HFFc6 (cell line): ENCODE results near the gene NAALADL2. TPM values are rescaled to one million over a fixed set of nuclear protein-coding genes. Genes with fewer than 3 reads are reported as not detected.
"Not testable (repeated sequence)": the region's sequence is repeated elsewhere in the genome, so short reads cannot be mapped to it uniquely, and the experiment has no call there.

ENCODE experiments used
- DNase-seq: peaks from one replicate; pipeline ENCODE4 v3.0.0-alpha.2; 2018
- H3K27ac Mint-ChIP-seq: 2 replicates; pipeline ENCODE4 v1.8.0; 2020; ENCODE audit warnings: mild to moderate bottlenecking, mixed read lengths
- H3K27me3 Mint-ChIP-seq: 2 replicates; pipeline ENCODE4 v1.8.0; 2021; ENCODE audit warnings: mild to moderate bottlenecking, moderate library complexity, mixed read lengths; ENCODE audit not compliant: insufficient read depth
- H3K36me3 Mint-ChIP-seq: 2 replicates; pipeline ENCODE4 v1.8.0; 2021; ENCODE audit warnings: low read depth, mixed read lengths
- H3K4me1 Mint-ChIP-seq: 2 replicates; pipeline ENCODE4 v1.8.0; 2020; ENCODE audit warnings: low read depth, mixed read lengths
- H3K4me3 Mint-ChIP-seq: 2 replicates; pipeline ENCODE4 v1.8.0; 2020; ENCODE audit warnings: mild to moderate bottlenecking, moderate library complexity, mixed read lengths
- H3K9me3 Mint-ChIP-seq: 2 replicates; pipeline ENCODE4 v1.8.0; 2020; ENCODE audit warnings: mild to moderate bottlenecking, mixed read lengths
- total RNA-seq, 6 experiments: library from RNA; stranded (reverse); fragmentation: NEBNext Ultra II Directional; extraction: Animal tissue kit (Norgen Biotek cat#: 25700); gene quantifications; 2 replicates in 1 of 6; 3 replicates in 5 of 6; pipeline ENCODE4 v1.2.3, GENCODE V29; 2021
- TF ChIP-seq, protein P1 (sequence below): fragments of 200-600 bp; sonication (generic); IDR thresholded peaks from 2 replicates; pipeline ENCODE4 v1.5.0; 2021; ENCODE audit warnings: antibody characterized with exemption, mild to moderate bottlenecking

Gene NAALADL2
- total RNA-seq, 6 experiments from 2014 or later: 12.0 to 15.2 (median 12.3) TPM

DNA sequence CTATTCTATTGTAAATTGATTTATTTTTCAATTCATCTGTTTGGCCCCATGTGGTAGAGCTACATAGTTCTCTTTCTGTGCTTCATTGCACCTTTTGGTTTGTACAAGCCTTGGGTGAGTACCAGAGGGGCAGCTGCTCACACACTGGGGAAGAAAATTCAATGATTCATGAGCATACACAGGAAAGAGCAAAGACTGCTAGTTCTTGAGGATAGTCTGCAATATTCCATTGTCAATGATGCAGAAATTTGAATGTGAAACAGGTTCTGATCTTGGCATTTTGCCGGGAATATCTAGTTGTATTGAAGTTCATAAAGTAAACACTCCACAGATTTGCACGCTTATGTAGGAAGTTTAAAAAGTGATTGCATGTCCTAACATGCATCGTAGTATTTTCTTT lies 304.6 kb downstream of the NAALADL2 start:
- H3K4me3 Mint-ChIP-seq: no peak overlapping the region
- H3K36me3 Mint-ChIP-seq: no peaks in the 10 kb centered on the region
- TF ChIP-seq, protein P1, sequence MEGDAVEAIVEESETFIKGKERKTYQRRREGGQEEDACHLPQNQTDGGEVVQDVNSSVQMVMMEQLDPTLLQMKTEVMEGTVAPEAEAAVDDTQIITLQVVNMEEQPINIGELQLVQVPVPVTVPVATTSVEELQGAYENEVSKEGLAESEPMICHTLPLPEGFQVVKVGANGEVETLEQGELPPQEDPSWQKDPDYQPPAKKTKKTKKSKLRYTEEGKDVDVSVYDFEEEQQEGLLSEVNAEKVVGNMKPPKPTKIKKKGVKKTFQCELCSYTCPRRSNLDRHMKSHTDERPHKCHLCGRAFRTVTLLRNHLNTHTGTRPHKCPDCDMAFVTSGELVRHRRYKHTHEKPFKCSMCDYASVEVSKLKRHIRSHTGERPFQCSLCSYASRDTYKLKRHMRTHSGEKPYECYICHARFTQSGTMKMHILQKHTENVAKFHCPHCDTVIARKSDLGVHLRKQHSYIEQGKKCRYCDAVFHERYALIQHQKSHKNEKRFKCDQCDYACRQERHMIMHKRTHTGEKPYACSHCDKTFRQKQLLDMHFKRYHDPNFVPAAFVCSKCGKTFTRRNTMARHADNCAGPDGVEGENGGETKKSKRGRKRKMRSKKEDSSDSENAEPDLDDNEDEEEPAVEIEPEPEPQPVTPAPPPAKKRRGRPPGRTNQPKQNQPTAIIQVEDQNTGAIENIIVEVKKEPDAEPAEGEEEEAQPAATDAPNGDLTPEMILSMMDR: no peak
- no peak for DNase-seq
- no peaks in the 10 kb centered on the region for H3K27me3 Mint-ChIP-seq
- H3K27ac Mint-ChIP-seq: no peak overlapping the region
- no peaks in the 10 kb centered on the region for H3K4me1 Mint-ChIP-seq
- H3K9me3 Mint-ChIP-seq: no peaks in the 10 kb centered on the region

DNA sequence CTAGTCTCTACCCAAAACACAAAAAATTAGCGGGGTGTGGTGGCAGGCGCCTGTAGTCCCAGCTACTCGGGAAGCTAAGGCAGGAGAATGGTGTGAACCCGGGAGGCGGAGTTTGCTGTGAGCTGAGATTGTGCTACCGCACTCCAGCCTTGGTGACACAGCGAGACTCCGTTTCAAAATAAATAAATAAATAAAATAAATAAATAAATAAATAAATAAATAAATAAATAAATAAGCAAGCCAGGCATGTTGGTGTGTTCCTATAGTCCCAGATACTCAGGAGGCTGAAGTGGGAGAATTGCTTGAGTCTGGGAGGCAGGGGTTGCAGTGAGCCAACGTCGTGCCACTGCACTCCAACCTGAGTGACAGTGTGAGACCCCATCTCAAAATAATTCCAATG lies 314.0 kb downstream of the NAALADL2 start:
- H3K4me3 Mint-ChIP-seq, H3K9me3 Mint-ChIP-seq, H3K36me3 Mint-ChIP-seq, DNase-seq, H3K27ac Mint-ChIP-seq, H3K27me3 Mint-ChIP-seq, H3K4me1 Mint-ChIP-seq: not testable (repeated sequence)

DNA sequence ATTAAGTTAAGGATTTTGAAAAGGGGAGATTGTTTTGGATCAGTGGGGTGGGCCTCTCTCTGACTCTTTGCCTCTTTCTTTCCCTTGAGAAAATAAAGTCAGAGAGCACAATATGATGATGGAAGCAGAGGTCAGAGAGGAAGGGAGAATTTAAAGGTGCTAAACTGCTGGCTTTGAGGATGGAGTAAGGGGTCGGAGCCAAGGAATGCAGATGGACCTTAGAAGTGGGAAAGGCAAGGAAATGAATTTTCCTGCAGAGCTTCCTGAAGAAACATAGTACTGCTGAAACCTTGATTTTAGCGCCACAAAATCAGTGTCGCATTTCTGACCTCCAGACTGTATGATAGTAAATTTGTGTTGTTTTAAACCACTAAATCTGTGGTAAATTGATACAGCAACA lies 317.4 kb downstream of the NAALADL2 start:
- no peak for DNase-seq
- Mint-ChIP-seq H3K4me1 (peaks cover 12% of the 10 kb centered on the region), H3K27ac (no peak overlapping the region), H3K27me3 (no peaks in the 10 kb centered on the region), H3K9me3 (no peaks in the 10 kb centered on the region), H3K36me3 (no peaks in the 10 kb centered on the region), H3K4me3 (no peak overlapping the region)
- TF ChIP-seq, protein P1: no peak

DNA sequence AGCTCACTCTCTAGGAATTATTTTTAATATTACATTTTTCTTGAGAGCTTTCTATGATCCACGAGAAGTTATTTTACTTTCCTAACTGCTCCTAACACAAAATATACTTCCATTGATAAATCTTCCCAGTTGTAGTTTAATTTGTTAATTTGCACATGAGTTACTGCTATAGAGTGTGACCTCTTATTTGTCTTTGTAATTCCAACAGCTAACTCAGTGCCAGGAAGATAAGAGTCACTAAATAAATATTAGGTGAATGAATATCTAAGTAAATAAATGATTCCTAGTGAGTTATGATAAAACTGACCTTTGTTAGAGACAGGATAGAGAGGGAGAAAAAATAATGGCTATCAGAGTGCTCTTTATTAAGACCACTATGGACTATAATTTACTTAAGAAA lies 319.9 kb downstream of the NAALADL2 start:
- DNase-seq: no peak

DNA sequence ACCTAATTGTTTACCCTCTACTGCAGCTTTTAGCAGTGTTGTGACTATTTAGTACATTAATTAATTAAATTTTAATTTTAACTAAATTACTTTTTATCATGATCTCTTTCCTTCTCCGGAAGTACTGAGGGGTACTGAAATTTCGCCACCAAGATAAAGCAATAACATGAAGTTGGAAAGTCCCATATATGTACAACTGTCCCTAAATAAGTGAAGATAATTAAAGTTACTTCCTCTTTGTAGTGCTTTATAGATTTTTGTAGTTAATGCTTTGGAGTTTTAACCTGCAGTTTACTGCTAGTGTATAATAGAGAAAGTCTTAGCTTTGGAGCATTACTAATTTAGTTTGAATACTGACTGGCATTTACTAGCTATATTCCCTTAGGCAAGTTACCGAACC lies 325.3 kb downstream of the NAALADL2 start:
- Mint-ChIP-seq H3K9me3 (no peaks in the 10 kb centered on the region), H3K4me1 (peaks cover under 1% of the 10 kb centered on the region), H3K4me3 (no peak overlapping the region), H3K27me3 (no peaks in the 10 kb centered on the region), H3K27ac (no peak overlapping the region), H3K36me3 (peaks cover 7% of the 10 kb centered on the region; the same call in 1 of the 2 replicates)
- TF ChIP-seq, protein P1: no peak
- no peak for DNase-seq

More for the DNA sequence above, 319.9 kb downstream of the NAALADL2 start:
- H3K9me3 Mint-ChIP-seq: no peaks in the 10 kb centered on the region
- no peaks in the 10 kb centered on the region for H3K27me3 Mint-ChIP-seq
- H3K4me3 Mint-ChIP-seq: no peak overlapping the region
- TF ChIP-seq, protein P1: no peak
- H3K36me3 Mint-ChIP-seq: no peaks in the 10 kb centered on the region
- H3K4me1 Mint-ChIP-seq: peaks cover 12% of the 10 kb centered on the region
- H3K27ac Mint-ChIP-seq: no peak overlapping the region; the same call in 1 of the 2 replicates

DNA sequence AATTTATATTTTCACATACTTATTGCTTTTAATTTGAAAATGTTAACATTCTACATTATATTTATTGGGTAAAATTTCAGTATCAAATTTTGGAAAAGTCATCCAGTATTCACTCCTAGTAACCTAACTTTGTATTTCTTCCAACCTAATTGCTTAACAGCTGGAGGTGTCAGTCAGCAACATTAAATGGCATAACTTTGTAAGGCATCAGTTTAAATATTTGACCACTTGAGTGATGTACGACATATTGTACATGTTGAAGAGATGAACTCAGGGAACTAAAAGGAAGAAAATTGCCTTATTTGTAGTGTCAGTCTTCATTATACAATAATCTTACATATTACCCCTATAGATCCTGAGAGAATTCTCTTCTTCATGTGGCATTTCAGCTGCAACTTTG lies 326.8 kb downstream of the NAALADL2 start:
- TF ChIP-seq, protein P1: no peak
- no peak overlapping the region for H3K4me3 Mint-ChIP-seq
- no peaks in the 10 kb centered on the region; the same call in 1 of the 2 replicates for H3K4me1 Mint-ChIP-seq
- H3K27ac Mint-ChIP-seq: no peak overlapping the region
- no peaks in the 10 kb centered on the region for H3K9me3 Mint-ChIP-seq
- peaks cover 14% of the 10 kb centered on the region for H3K36me3 Mint-ChIP-seq
- H3K27me3 Mint-ChIP-seq: no peaks in the 10 kb centered on the region
- DNase-seq: no peak
